GM21717 (cell line): ENCODE data around the gene EMILIN2.
"Not testable (repeated sequence)": the region's sequence is repeated elsewhere in the genome, so short reads cannot be mapped to it uniquely, and the experiment has no call there.

Experiments
- ATAC-seq: cut with Tn5 transposase; IDR thresholded peaks from one replicate; pipeline ENCODE4 v1.9.1; 2021; ENCODE audit warnings: mild to moderate bottlenecking, moderate library complexity; ENCODE audit not compliant: unreplicated experiment

The EMILIN2 gene

GRCh38 chr18:2843146-2843545 lies 3.7 kb upstream of the EMILIN2 start:
- ATAC-seq = no peak

GRCh38 chr18:2845172-2845571 lies 1.6 kb upstream of the EMILIN2 start:
- no peak for ATAC-seq

GRCh38 chr18:2847317-2848246 lies 776 bp downstream of the EMILIN2 start:
- ATAC-seq = peak; percentile 36

GRCh38 chr18:2848247-2849246 lies 1.7 kb downstream of the EMILIN2 start:
- ATAC-seq = no peak

- no peak for ATAC-seq
Measured at GRCh38 chr18:2850816-2851215, 4.0 kb downstream of the EMILIN2 start.

- no peak for ATAC-seq
Measured at GRCh38 chr18:2851771-2852170, 5.0 kb downstream of the EMILIN2 start.

GRCh38 chr18:2852460-2852859 lies 5.7 kb downstream of the EMILIN2 start:
- not testable (repeated sequence) for ATAC-seq

- no peak for ATAC-seq
Measured at GRCh38 chr18:2853173-2853925, 6.5 kb downstream of the EMILIN2 start.

GRCh38 chr18:2853926-2854664 lies 7.3 kb downstream of the EMILIN2 start:
- no peak for ATAC-seq

- no peak for ATAC-seq
Measured at GRCh38 chr18:2854875-2855274, 8.1 kb downstream of the EMILIN2 start.

- no peak for ATAC-seq
Measured at GRCh38 chr18:2855560-2856350, 8.9 kb downstream of the EMILIN2 start.

GRCh38 chr18:2856547-2857170 lies 9.9 kb downstream of the EMILIN2 start:
- no peak for ATAC-seq

- ATAC-seq = no peak
Measured at GRCh38 chr18:2857491-2858131, 10.8 kb downstream of the EMILIN2 start.

GRCh38 chr18:2860397-2860796 lies 13.6 kb downstream of the EMILIN2 start:
- ATAC-seq = not testable (repeated sequence)

- ATAC-seq = not testable (repeated sequence)
Measured at GRCh38 chr18:2863997-2864396, 17.2 kb downstream of the EMILIN2 start.

- ATAC-seq = not testable (repeated sequence)
Measured at GRCh38 chr18:2866465-2866864, 19.7 kb downstream of the EMILIN2 start.

GRCh38 chr18:2869207-2869606 lies 22.4 kb downstream of the EMILIN2 start:
- ATAC-seq = no peak

GRCh38 chr18:2871111-2871720 lies 24.4 kb downstream of the EMILIN2 start:
- no peak for ATAC-seq
